OCI-LY7 (cell line): ENCODE results near the gene CFAP58. TPM values are rescaled to one million over a fixed set of nuclear protein-coding genes. Genes with fewer than 3 reads are reported as not detected.

Experiments
- BruUV-seq: library from RNA; stranded (reverse); fragments of 400-500 nt; replicated peaks from 2 replicates; lab custom pipeline; 2021; lab: Mats Ljungman, UMichigan
- CTCF ChIA-PET: fragments of 300-600 bp; sonication (Branson Sonifier 250); formaldehyde crosslinking; loops from one replicate; lab custom pipeline; 2022; ENCODE audit warnings: antibody characterized with exemption; ENCODE audit not compliant: unreplicated experiment; lab: Charles Lee
- POLR2A ChIA-PET: fragments of 300-600 bp; sonication (Branson Sonifier 250); formaldehyde crosslinking; loops from one replicate; lab custom pipeline; 2022; ENCODE audit warnings: antibody characterized with exemption; lab: Charles Lee
- DNase-seq: peaks from one replicate; pipeline ENCODE4 v3.0.0-alpha.2; 2015; ENCODE audit warnings: low spot score
- H2AFZ ChIP-seq: fragments of 200-600 bp; sonication (generic), shearing (Covaris generic); 2 replicates; pipeline ENCODE4 v1.6.1; 2014; ENCODE audit warnings: mild to moderate bottlenecking, antibody characterized with exemption, low read length, moderate library complexity
- H3K27ac ChIP-seq: fragments of 200-600 bp; sonication (generic); 2 replicates; pipeline ENCODE4 v1.5.1; 2014; ENCODE audit warnings: mixed run types, low read depth, mild to moderate bottlenecking, moderate library complexity, low read length, inconsistent platforms; ENCODE audit not compliant: poor library complexity, severe bottlenecking
- H3K36me3 ChIP-seq: fragments of 200-600 bp; sonication (generic); 2 replicates; pipeline ENCODE4 v1.6.1; 2014; ENCODE audit warnings: mild to moderate bottlenecking, antibody characterized with exemption, low read length, moderate library complexity, mixed read lengths; ENCODE audit not compliant: insufficient read depth
- H3K4me1 ChIP-seq: fragments of 200-600 bp; sonication (generic); 2 replicates; pipeline ENCODE4 v1.5.1; 2014; ENCODE audit warnings: mild to moderate bottlenecking, low read length; ENCODE audit not compliant: insufficient read depth, poor library complexity, severe bottlenecking
- H3K4me2 ChIP-seq: fragments of 200-600 bp; sonication (generic); 2 replicates; pipeline ENCODE4 v1.6.1; 2014; ENCODE audit warnings: mild to moderate bottlenecking, low read length
- H3K4me3 ChIP-seq: fragments of 200-600 bp; sonication (generic); 2 replicates; pipeline ENCODE4 v1.5.1; 2014; ENCODE audit warnings: mild to moderate bottlenecking, low read depth, low read length; ENCODE audit not compliant: poor library complexity, severe bottlenecking
- H3K79me2 ChIP-seq: fragments of 200-600 bp; sonication (generic); 2 replicates; pipeline ENCODE4 v1.6.1; 2016; ENCODE audit warnings: low read depth, mild to moderate bottlenecking, low read length, moderate library complexity, mixed read lengths; ENCODE audit not compliant: insufficient read depth
- H3K9me2 ChIP-seq: fragments of 200-600 bp; sonication (generic); 2 replicates; pipeline ENCODE4 v1.6.1; 2016; ENCODE audit warnings: mild to moderate bottlenecking, low read length, mixed read lengths; ENCODE audit not compliant: insufficient read depth
- H3K9me3 ChIP-seq: fragments of 200-600 bp; sonication (generic); 2 replicates; pipeline ENCODE4 v1.6.1; 2014; ENCODE audit warnings: mild to moderate bottlenecking, mixed run types, low read length, mixed read lengths
- H4K20me1 ChIP-seq: fragments of 200-600 bp; sonication (generic); 2 replicates; pipeline ENCODE4 v1.6.1; 2014; ENCODE audit warnings: mild to moderate bottlenecking, antibody characterized with exemption, low read length, moderate library complexity, mixed read lengths; ENCODE audit not compliant: insufficient read depth
- CTCF ChIP-seq: fragments of 200-600 bp; sonication (generic); conservative IDR thresholded peaks from 2 replicates; pipeline ENCODE4 v1.5.1; 2014; ENCODE audit warnings: mild to moderate bottlenecking, antibody characterized with exemption, low read length, moderate library complexity, mixed read lengths
- EZH2phosphoT487 ChIP-seq: fragments of 200-600 bp; sonication (generic); IDR thresholded peaks from 2 replicates; pipeline ENCODE4 v1.6.1; 2018; ENCODE audit warnings: low read depth, borderline replicate concordance, mild to moderate bottlenecking, mixed run types, antibody characterized with exemption, low read length, moderate library complexity, mixed read lengths
- intact Hi-C: fragments of 100-400 bp; cut with micrococcal nuclease; formaldehyde crosslinking; loops from one replicate; pipeline ENCODE4 v1.10.0; 2022; ENCODE audit not compliant: unreplicated experiment
- total RNA-seq, 2 experiments: library from RNA; depleted of rRNA in 1 of 2; stranded (reverse); fragments of >200 nt in 1 of 2; shearing (Covaris generic) in 1 of 2; gene quantifications; 2 replicates each; pipeline ENCODE4 v1.2.3, GENCODE V29; 2014 to 2022

The CFAP58 gene
- total RNA-seq, 2 experiments from 2014 or later: 0.09 to 1.5 TPM

- TF ChIP-seq EZH2phosphoT487 (no peak), CTCF (no peak)
- ChIA-PET CTCF (no interaction called here), POLR2A (interaction anchor here (0.9 kb wide), 1 partner anchor 9 kb away, joined by 3 read pairs; no protein-coding TSS in a partner anchor)
- H3K9me2 ChIP-seq: no peaks in the 10 kb centered on the region
- peaks cover 41% of the 10 kb centered on the region for H3K36me3 ChIP-seq
- intact Hi-C loops: no loop called here
- BruUV-seq: no TSS peak
- H3K9me3 ChIP-seq: no peaks in the 10 kb centered on the region
- H3K4me1 ChIP-seq: peaks cover 45% of the 10 kb centered on the region
- DNase-seq: no peak
- H3K79me2 ChIP-seq: peaks cover 79% of the 10 kb centered on the region
- no peak overlapping the region for H2AFZ ChIP-seq
- no peak overlapping the region for H3K27ac ChIP-seq
- H3K4me3 ChIP-seq: no peak overlapping the region
- H4K20me1 ChIP-seq: peaks cover 50% of the 10 kb centered on the region
- H3K4me2 ChIP-seq: 0 out of 2 replicates have a peak overlapping the region, but pooled peaks have one; percentile 53
Measured at GRCh38 chr10:104330168-104331110, 23.2 kb upstream of the CFAP58 start.

GRCh38 chr10:104331208-104331838 lies 22.3 kb upstream of the CFAP58 start:
- H3K4me3 ChIP-seq: no peak overlapping the region
- H3K79me2 ChIP-seq: peaks cover 88% of the 10 kb centered on the region
- intact Hi-C loops: no loop called here
- peaks cover 57% of the 10 kb centered on the region for H4K20me1 ChIP-seq
- no peak overlapping the region for H2AFZ ChIP-seq
- no peak overlapping the region for H3K27ac ChIP-seq
- CTCF ChIA-PET: no interaction called here
- H3K9me3 ChIP-seq: no peaks in the 10 kb centered on the region
- H3K4me2 ChIP-seq: no peak overlapping the region
- TF ChIP-seq CTCF: no peak
- no peak for TF ChIP-seq EZH2phosphoT487
- peaks cover 54% of the 10 kb centered on the region for H3K4me1 ChIP-seq
- H3K36me3 ChIP-seq: peaks cover 43% of the 10 kb centered on the region
- BruUV-seq: no TSS peak
- no peak for DNase-seq
- H3K9me2 ChIP-seq: no peaks in the 10 kb centered on the region
- POLR2A ChIA-PET: no interaction called here
